CD1c-positive myeloid dendritic cell (primary cell): ENCODE measurements around the gene ATP6V0D1.

Experiments
- DNase-seq: peaks from one replicate; pipeline ENCODE4 v3.0.0-alpha.2; 2016; ENCODE audit errors: extremely low spot score

The ATP6V0D1 gene

DNA sequence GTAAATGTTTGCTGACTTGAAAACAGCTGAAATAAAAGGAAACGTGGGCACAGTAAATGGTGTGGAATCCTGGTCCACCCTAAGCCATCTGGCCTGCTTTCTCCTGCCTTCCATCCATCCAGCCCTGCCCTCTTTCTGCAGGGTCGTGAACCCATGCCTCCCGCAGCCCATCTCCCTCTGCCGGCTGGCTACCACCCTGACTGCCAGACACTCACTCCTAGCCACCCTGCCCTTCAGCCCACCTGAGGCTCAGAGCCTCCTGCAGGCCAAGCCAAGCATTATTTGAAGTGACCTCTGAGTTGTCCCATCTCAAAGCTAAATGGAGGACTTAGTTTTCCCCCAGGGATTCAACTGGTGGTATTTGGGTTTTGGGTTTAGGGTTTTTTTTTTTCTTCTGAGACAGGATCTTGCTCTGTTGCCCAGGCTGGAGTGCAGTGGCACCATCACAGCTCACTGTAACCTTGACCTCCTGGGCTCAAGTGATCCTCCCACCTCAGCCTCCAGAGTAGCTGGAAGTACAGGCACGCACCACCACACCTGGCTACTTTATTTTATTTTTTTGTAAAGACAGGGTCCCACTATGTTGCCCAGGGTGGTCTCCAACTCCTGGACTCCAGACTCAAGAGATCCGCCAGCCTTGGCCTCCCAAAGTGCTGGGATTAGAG, 73.0 kb downstream of the ATP6V0D1 start:
- DNase-seq: no peak

DNA sequence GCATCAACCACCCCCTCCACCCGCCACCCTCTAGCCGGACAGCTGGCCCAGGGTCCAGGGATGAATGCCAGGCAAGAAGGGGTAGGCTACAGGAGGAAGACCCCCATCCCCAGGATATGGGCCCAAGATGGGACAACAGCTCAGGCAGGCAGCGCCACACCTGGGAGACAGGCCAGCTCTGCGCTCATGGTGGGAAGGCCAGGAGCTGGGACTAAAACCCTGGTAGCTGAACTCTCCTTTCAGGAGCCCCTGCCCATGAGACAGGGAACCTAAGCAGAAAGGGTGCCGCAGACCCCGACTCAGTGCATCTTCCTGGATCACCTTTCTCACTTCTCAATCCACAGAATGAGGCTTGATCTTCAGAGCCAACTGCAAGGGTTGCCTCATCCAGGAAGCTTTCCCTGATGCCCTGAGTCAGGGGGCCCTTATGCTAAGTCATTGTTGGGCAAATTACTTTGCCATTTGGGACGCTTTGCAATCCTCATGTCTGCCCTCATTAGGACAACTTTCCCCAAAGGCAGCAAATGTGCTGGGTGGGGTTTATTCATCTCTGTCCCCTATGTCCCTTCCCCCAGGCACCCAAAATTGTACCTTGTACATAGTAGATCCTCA, 73.7 kb downstream of the ATP6V0D1 start:
- no peak for DNase-seq

DNA sequence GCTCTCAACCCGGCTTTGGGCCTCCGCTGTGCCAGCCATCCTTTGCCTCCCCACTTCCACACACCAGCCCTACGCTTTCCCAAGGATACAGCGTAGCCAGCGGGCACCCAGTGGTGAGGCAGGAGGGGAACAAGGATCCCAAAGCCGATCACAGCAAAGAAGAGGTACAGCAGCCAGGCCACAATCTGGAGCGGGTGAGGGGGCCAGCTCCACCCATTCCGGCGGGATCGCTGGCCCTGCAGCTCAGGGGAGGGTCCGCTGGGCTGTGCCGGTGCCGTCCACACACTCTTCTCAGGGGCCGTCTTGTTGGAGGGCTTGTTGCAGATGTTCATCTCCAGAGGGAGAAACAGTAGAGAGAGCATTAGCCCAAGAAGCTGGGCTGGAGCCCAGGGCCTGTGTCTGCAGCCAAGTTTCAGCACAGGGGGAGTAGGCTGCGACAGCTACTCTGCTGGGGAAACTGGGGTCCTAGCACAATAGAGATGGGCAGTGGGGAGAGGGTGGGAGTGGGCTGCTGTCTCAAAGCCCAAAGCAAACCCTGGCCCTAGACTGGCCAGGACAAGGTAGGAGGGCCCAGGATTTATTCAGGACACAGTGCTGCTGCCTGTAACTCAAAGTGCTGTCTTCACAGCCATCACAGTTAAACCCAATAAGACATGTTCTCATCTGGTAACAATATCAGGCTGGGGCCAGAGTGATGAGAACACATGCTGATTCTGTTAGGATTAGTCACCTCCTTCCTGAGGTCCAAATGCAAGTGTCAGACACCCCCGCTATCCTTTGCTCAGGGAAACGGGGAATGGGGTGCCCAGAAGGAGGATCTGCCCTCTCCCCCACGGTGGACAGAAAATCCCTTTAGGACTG, 74.6 kb downstream of the ATP6V0D1 start:
- no peak for DNase-seq

DNA sequence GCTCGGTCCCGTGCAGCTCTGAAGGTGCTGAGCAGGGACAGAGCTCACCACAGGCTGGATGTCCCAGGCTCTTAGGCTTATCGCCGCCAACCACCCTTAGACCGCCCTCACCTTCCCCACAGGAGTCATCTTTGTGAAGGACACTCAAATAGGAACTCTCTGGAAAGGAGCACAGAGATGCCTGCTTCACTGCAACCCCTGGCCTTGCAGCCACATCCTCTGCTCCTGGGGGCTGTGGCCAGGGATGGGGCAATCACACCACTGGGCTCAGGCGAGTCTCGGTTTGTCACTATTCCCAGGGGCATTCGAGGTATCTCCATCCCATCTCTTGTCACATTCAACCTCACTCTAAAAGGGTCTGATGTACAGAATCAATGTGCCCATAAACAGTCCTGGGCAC, 75.6 kb downstream of the ATP6V0D1 start:
- no peak for DNase-seq

DNA sequence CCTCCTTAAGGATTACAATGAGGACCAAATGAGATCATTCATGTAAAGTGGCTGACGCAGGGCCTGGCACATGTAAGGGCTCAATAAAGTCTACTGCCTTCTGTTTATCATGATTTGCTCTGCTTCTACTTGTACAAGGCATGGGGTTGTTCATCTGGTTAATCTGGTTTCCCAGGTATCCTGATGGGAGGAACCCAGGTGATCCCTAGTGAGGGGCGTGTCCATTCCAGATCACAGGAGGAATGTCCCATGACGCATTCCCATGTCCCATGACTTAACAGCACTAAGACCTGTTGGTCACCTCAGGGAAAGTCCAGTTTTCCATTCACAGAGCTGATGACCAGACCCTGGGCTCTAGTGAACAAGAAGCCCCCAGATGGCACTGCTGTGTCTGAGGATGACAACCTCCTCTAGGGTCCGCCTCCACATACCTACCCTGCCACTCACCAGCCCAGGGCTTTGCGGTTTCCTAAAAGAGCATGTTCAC, 76.2 kb downstream of the ATP6V0D1 start:
- no peak for DNase-seq

DNA sequence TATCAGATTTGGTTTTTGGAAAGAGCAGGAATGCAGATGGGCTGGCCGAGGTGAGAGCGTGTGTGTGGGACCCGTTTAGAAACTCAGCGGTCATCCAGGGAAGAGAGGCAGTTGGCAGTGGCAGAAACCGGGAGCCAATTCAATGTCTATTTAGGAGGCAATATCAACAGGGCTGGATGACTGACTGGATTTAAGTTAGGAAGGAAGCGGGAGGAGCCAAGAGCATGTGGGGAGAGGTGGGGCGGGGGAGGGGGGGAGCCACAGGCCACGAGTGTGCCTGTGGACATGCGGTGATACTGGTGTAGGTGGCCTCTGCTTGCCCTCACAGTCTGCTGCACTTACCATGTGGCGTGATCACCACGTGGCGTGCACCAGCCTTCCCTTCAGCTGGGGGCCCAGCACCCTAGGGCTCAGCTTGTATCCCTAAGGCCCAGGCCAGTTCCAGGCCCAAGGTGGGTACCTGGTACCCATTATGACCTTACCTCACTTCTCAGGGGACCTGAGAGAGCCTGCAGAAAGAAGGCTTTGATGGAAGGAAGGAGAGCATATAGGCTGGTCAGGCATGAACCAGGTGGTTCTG, 76.9 kb downstream of the ATP6V0D1 start:
- no peak for DNase-seq

DNA sequence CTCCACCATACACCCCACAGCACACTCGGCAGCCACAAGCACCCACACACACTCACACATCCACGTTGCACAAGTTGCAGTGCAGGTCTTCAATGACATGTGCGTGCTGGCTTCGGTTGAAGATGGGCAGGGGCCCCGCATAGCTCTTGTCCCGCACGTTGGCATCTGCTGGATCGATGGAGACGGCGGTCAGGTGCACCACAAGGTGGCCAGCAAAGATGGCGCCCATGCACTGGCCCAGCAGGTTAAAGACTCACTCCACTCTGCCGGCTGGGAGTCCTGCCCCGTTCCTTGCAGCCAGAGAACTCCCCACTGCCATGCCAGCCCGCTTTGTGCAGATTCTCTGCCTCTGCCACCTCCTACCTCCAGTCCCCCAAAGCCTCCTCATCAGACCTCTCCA, 80.1 kb downstream of the ATP6V0D1 start:
- DNase-seq: no peak

DNA sequence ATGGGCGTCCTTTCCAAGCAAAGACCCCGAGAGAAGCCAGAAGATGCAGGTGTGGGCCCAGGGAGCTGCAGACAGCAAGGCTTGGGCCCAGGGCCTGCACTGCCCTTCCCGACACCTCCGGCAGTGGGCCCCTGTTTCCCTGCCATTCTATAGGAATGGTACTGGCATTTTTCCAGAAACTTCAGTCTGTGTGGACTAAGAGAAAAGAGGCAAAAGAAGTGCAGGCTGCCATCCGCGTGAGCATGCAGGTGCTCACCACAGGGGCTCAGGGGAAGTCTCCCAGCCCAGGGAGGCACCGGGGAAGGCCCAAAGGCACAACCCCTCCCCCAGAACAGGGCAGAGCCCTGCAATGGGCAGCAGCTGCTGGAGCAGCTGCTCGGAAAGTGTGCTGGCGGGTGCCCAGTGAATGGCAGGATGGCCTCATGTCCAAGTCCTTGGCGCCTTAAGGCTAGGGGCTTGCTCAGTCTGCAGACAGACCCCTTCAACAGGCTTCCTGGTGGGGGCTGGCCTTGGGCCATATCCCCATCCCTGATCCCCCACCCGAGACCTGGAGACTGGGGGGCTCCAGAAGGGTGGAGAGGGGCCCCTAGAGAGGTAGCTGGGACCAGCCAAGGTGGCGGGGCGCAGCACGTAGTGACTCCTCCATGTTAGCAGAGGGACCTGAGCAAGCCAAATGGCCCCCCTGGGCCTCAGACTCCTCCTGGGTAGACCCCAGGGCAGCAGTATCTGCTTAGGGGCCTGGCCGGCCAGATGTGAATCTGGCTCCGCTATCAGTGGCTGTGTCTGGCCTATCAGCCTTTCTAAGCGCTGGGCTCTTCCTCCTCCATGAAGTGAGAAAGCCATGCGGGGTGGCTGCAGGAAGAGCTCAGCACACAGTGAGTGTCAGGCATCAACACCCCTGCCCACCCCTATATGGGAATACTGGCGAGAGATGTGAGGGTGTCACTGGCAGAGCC, 80.9 kb downstream of the ATP6V0D1 start:
- no peak for DNase-seq

DNA sequence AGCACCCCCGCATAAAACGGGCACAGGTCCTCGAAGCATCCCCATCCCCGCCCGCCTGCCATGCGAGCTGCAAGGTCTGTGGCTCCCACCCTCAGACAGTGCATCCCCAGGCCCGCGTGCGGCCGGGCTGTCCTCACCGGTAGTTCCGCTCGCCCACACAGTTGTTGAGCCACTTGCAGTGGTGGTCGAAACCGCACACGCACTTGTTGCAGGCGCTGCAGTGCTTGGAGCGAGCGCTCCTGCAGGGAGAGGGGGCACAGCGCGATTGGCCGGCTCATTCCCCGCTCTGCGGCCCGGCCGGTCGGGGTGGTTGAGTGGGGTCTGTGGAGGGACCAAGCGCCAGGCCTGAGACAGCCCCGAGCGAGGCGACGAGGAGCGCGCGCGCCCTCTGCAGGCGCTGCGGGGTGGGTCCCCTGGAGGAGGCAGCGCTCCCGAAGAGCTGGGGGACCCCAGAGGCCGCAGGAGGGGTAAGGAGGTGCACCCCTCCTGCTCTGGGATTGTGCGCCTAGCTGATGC, 81.7 kb downstream of the ATP6V0D1 start:
- DNase-seq: peak; percentile 65

DNA sequence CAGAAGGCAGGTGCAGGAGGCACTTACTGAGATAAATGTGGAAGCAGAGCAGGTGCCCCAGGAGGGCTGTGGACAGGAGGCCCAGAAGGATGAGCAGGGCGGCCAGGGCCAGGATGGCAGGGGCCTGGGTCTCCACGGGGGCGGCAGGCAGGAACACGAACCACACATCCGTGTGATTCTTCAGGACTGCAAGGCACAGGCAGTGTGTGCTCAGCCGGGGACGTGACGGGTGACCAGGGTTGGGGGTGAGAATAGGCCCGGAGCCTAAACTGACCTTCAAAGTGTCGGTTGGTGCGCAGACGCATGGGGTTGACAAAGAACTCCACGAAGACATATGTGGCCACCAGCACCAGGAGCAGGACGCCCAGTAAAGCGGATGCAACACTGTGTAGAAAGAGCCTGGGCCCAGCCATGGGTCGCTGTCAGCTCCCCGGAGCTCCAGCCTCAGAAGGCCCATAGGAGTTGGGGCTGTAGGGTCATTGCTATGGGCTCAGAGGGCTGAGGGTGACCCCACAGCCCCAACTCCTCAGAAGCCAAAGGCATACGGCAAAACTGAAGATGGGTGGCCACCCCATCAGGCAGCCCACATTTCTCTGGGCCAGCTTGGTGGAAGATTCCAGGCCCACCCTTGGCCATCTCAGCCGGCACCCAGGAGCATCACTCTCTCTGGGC, 82.3 kb downstream of the ATP6V0D1 start:
- DNase-seq: no peak

DNA sequence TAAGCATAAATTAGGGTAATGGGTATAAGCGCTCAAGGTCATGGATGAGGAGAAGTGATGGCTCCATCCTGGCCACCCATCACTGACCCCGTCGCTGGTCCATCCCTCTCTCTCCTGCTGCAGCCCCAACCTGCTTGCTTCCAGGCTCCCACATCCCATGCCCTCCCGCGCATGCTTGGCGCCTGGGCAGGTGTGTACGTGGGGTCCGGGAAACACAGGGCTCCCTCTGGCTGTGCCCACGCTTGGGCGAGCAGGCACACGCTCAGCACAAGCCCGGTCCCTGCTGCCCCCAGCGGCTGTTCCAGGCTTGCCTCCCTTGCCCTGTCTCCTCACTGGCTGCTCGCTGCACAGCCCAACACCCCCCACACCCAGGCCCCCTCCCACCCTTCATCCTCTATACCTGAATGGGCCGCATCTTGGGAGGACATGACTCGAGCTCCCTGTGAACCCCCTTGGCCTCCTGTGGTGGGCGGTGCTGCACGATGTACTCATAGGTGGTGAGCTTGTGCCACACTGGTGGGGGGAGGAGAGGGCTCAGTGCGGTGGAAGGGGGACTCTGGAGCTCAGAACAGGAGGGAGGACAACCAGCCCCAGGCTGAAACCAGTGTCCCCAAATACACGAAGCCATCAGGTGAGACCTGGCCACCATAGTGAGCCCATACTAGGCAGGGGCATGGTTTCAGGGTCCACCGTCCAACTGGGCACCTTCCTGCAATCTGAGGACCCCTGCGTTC, 83.0 kb downstream of the ATP6V0D1 start:
- no peak for DNase-seq

DNA sequence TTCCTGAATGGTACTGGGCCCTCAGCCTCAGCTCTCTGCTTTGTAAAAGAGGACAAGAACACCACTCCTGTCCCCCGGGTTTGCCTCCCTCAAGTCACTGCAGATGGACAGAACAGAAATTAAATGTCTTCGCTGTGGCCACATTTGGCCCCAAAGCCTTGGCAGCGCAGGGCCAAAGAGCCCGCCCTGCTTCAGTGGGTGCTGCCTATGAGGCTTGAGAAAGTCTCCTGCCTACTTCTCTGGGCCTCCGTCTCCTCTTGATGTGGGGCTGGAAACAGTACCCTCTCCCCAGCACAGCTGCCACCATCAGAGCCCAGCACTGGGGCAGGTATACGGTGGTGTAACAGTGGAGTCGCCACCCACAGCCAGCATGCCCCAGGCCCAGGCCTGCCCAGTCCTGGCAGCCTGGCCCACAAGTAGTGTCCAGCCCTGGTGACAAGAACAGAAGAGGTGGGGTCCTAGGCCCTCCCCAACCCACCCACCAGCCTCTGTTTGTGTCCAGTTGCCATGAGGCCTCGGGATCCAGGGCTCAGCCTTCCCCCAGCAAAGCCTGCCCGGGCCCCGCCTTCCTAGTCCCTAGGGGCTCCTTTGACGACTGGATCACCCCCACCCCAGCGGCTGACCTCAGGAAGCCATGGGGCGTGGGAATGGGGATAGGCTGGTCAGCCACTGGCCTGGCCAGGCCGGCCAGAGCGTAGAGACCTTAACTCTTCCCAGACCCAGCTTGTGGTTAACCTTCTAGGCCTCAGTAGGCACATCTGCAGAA, 83.7 kb downstream of the ATP6V0D1 start:
- no peak for DNase-seq

DNA sequence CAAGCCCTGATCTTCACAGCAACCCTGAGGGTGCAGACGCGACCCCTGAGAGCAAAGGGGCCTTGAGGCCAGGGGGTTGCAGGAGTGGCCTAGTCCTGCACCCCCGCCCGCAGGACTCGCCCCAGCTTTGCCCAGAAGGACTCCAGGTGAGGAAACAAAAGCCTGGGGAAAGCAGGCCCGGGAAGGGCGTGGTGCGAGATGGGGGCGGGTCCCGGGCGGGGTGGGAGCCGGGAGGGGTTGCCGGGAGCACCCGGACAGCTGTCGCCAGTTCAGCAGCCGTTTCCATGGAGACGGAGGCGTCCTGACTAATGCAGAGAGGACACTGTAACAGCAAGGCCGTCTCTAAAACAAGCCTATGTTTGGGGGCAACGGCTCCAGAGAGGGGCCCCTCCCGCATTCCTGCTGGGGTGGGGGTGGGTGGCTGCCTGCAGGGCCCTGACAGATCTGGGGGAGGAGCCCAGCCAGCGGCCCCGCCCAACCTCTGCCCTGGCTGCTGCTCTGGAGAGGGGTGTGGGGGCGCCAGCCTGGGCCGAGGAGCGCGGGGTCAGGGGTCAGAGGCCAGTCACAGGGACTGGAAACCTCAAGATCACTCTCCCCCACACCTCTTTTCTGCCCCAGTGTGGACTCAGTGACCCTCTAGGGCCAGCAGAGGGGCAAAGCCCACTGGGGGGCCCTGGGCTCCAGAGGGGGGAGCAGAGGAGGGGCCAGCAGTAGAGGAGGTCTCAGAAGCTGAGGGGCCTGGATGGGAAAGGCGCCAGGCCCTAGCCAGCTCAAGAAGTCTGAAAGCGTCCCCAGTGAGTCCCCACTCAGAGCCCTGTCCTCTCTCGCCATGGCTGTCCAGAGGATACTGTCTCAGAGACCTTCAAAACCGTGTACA, 84.6 kb downstream of the ATP6V0D1 start:
- peak; percentile 53 for DNase-seq

DNA sequence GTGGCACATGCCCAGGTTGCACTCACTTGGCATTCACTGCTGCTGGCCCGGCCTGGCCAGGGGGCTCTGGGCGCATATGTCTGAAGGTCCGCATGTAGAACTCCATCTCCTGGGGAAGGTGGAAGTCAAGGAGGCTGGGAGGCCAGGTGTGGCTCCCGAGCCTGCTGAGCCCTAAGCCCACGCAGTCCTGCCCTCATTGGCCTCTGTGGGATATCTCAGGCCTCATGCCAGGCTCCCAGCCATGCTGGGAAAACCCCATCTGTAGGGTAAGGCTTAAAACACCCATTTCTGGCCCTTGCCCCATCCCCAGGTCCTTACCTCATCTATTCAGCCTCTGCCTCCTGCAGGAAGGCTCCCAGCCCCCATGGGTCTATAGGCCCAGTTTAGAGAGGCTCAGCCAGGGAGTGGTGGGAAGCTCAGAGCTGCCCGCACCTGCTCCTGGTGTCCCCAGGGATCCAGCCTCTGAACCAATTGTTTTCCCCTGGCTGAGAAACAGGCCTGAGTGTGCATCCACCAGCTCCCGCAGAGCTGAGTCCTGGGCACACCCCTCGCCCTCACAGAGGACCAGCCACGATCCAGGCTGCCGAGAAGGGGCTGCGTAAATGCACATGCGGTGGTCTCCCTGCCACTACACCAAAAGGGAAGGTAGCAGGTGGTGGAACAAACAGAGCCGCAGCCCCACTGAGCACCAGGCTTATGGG, 85.3 kb downstream of the ATP6V0D1 start:
- no peak for DNase-seq

DNA sequence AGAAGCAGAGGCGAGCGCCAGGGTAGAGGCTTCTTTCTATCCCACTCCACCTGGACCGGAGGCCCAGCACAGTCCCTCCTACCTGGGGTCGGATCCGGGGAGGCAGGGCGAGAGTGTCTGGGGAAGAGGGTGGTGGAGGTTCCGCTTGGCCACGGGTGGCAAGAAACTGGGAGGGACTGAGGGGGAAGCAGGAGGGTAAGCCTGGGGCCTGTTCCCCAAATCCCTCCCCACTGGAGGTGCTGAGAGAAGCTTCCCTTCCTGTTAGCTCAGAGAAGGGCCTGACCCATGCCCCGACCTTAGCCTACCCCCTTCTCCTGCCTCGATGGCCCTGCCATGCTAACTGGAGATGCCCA, 85.9 kb downstream of the ATP6V0D1 start:
- DNase-seq: peak; percentile 58

DNA sequence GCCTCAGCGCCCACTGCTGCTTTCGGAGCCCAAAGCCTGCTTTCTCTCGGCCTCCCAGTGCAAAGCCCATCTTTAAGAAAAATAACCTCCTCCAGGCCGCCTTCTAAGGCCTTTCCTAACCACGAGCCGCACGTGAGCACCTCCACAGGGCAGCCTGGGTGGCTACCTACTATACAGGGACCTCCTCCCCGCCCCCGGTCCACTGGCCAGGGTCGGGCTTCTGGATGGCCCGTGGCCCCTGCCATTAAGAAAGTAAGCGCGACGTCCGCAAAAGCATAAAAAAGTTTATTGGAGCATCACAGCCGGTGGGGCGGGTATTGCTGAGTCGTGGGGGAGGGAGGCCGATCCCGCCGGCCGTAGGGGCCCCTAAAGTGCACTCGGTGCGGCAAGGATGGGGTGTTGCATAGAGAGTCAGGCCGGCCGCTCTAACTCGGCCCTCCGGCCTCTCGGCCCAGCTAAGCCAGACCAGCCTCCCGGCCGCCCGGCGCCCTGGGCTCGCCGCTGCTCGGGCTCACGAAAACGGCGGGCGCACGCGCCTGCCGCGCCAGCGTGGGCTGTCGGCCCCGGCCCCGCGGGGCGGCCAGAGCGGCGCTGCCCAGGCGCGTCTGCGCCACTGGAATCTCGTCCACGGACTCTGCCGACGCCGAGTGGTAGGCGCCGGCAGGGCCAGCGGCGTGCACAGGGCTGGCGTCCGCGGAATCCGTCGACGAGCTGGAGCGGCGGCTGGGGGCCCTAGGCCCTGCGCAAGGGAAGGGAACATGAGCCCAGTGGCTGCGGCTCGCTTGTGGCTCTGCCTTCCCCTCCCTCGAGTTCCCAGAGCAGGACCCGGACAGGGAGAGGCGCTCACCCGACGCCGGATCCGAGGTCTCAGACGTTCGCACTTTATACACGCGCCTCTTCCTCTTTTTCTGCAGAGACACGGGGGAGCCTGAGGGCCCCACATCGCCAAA, 86.5 kb downstream of the ATP6V0D1 start:
- peak; percentile 73 for DNase-seq
